ENCODE results near the gene PSMB8.
"Not testable (repeated sequence)": the region's sequence is repeated elsewhere in the genome, so short reads cannot be mapped to it uniquely, and the experiment has no call there.

The PSMB8 gene
- 73.9 to 132 (median 104) reads per million in 18 experiments for total RNA-seq

GRCh38 chr6:32843979-32844838 is at the start of gene PSMB8:
TSS of gene PSMB8 (minus strand) at chr6:32844047. CDS start at chr6:32843996, 51 bp downstream.
- DNase-seq, result peak; percentile 95 to 97

DNA sequence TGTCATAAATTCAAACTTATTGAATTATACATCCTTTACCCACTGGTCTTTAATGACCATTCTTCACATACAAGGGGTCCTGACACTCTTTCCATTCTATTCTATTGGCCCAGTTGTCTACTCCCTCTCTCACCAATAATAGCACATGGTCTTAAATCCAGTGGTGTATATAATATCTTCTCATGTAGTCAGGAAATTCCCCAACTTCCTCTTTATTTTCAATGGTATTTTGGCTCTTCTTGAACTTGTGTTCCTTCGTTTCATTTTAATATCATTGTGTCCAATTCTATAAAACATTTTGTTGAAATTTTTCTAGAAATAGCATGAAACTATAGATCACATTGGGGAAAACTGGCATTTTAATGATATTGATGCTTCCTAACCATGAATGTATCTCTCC is 47.0 kb upstream of the PSMB8 start:
- peak in 1 of 2 donors; percentile 15 for DNase-seq

DNA sequence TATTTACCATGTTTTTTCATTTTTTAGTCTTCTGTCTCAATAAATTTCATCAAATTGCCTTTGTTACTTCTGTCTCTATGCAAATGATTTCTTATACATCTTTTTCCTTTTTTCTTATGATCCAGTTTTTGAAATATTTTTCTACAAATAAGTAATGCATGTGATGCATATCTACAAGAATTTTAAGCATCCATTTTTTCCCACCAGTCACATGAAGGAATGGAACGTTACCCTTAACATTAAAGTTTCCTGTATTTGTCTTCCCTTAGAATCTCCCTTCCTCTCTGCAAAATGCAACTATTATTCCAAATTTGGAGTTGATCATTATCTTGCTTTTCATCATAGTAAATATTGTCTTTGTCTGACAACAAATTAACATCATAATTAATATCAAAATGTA is 45.7 kb upstream of the PSMB8 start:
- DNase-seq, result no peak

DNA sequence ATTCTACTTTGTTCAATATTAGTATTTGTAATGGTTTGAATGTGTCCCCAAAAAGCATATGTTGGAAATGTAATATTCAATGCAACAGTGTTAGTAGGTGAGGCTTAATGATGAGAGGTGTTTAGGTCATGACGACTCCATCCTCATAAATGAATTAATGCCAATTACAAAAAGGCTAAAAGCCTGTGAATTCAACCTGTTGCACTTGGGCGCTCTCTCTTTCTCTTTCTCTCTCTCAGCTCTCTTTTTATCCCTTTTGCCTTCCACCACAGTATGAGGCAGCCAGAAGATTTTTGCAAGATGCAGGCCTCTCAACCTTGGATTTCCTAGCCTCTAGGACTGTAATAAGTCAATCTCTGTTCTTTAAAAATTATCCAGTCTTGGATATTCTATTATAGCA is 44.7 kb upstream of the PSMB8 start:
- DNase-seq, result no peak

DNA sequence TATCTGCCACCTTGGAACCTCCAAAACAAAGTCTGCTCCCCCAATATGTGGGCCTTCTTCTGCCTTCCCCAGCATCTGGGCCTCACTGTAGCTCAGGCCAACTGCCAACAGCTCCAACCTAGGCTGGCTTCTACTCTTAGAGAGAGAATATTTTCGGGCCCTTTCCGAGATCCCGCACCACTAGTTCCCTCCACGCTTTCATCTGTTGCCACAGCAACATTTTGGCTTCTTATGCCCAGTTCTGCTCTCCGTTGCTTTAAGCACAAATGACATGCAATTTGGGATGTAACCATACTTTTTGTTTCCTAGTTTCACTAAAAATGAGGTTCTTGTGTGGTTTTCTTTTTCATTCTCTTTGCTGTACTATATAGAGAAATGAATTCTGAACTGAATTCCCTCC is 43.8 kb upstream of the PSMB8 start:
- no peak for DNase-seq

- DNase-seq, result no peak
Observed at GRCh38 chr6:32886681-32887383, 43.0 kb upstream of the PSMB8 start.

DNA sequence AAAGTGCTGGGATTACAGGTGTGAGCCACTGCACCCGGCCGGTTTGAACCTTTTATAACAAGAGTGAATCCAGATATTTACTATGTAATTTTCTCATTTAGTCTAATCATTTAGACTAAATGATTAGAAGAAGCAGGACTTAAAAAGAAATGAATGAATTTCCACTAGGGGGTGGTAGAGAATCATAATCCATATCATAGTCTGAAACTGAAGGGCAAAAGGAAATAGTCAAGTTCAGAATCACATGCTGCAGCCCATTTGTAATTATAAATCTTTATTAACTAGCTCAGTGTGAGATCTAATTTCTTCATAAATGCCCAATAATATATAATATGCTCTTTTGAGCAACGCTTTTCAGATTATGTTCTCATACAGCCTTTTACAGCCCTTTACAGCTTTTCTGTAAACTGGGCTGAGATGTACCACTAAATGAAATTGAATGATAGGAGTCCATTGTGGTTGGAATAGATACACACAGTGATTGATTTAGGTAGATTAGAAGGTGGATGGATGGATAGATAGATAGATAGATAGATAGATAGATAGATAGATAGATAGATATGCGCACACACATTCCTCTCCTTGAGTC is 41.9 kb upstream of the PSMB8 start:
- peak; percentile 46 to 92 for DNase-seq

- DNase-seq, result peak; percentile 65 to 75
Observed at GRCh38 chr6:32883789-32884188, 39.9 kb upstream of the PSMB8 start.

DNA sequence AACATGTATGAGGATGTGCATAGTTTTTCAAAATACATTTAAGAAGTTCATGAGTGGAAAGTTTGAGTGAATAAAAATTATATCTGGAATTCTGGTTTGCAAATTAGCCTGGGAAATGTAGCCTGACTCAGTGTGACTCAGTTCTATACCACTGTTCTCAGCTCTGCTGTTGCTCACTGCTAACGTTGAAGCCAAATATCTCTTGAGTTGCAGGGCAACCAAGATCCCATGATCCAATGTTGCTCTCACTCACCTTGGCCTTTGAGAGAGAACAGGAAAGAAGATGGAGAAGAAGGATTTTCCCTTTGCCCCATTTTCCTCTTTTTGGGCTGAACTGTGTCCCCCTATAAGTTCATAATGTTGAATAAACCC is 39.0 kb upstream of the PSMB8 start:
- no peak for DNase-seq

DNA sequence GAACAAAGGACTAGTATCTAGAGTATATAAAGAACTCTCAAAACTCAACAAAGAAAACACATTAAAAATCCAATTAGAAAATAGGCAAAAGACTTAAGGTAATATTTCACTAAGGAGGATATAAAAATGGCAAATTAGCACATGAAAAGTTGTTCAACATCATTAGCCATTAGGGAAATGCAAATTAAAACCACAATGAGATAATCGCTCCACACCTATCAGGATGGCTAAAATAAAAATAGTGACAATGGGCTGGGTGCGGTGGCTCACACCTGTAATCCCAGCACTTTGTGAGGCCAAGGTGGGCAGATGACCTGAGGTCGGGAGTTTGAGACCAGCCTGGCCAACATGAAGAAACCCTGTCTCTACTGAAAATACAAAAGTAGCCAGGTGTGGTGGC is 37.1 kb upstream of the PSMB8 start:
- DNase-seq, result not testable (repeated sequence)

- DNase-seq, result peak in 1 of 2 donors; percentile 42
Observed at GRCh38 chr6:32879691-32880090, 35.8 kb upstream of the PSMB8 start.

GRCh38 chr6:32876603-32877002 is 32.8 kb upstream of the PSMB8 start:
- no peak for DNase-seq

GRCh38 chr6:32873947-32874346 is 30.1 kb upstream of the PSMB8 start:
- not testable (repeated sequence) for DNase-seq

DNA sequence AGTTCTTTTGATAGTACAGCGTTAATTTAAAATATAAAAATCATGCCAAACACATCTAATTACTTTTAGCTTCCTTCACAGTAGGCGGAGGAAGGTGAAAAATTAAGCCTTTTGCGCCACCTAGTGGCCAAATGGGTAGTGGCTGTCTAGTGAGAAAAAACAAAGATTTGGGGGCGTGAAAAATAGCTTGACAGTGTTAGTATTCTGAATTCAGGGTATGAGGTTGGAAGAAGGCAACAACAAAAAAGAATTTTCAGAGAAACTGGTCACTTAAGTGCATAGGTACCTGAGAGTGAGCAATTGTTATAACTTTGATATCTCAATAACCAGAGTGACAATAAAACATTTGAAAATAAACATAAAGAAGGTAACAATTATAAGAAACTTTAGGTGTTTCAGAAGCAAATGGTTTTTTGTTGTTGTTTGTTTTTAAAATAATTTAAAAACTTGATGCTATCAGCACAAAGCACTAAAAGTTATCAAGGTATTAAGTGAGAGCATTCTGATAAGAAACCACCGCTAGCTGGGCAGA is 24.5 kb upstream of the PSMB8 start:
- peak; percentile 85 to 89 for DNase-seq

DNA sequence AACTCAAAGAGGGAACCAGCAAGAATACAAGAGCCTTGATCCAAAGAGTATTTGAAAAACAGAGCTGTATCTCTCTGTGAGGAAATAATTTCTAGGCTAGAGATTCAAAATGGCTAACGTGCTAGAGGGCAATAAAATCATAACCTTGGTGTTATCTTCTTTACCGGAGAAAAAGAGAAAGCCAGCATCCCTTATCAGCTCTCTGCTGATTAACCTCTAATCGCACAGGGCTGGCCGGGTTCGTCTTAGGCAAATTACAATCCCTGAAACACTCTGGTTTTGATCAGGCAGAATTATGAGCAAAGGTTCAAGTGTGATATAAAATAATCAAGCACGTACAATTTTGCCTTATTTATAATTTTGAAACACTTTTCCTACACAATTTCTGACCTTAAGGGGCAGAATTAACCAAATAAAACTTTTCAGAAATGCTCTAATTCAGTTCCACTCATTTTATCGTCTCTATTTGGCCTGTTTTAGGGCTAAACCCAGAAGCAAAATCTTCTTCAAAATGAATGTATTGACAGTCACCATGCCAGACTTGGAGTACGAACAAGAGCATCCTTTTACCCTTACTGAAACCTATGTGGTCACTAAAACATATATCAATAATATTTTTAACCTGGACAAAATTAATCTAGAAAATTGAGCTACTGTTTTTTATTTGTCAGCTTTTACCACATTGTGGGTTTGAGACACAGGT is 23.9 kb upstream of the PSMB8 start:
- no peak for DNase-seq

GRCh38 chr6:32867022-32867477 is 23.2 kb upstream of the PSMB8 start:
- peak; percentile 28 to 44 for DNase-seq

GRCh38 chr6:32865724-32866443 is 22.0 kb upstream of the PSMB8 start:
- no peak for DNase-seq

DNA sequence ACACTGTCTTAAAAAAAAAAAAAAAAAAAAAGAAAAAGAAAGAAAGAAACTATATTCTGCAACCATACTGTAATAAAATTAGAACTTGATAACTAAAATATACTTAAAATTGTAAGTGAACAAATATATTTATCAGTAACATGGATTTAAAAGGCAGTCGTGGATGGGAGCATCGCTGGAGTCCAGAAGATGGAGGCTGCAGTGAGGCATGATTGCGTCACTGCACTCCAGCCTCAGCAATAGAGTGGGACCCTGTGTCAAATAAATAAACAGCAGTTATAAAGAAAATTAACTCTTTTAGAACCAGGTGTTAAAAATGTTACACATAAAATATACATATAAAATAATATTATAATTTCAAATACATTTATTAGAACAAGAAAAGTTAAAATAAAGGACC is 18.9 kb upstream of the PSMB8 start:
- DNase-seq, result no peak

GRCh38 chr6:32860674-32861073 is 16.8 kb upstream of the PSMB8 start:
- no peak for DNase-seq

DNA sequence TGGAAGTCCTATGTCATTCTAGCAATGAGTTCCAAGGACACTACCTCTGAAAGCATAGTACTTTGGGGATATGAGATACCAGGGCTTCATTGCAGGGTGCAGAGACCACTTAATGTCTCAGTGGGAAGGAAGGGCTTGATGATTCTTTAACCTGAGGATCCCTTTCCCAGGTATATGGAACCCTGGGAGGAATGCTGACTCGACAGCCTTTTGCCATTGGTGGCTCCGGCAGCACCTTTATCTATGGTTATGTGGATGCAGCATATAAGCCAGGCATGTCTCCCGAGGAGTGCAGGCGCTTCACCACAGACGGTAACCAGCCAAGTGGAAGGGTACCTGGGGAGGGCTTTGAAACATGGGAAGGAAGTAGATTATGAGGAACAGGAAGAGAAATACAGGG is 14.3 kb upstream of the PSMB8 start:
- DNase-seq, result no peak

DNA sequence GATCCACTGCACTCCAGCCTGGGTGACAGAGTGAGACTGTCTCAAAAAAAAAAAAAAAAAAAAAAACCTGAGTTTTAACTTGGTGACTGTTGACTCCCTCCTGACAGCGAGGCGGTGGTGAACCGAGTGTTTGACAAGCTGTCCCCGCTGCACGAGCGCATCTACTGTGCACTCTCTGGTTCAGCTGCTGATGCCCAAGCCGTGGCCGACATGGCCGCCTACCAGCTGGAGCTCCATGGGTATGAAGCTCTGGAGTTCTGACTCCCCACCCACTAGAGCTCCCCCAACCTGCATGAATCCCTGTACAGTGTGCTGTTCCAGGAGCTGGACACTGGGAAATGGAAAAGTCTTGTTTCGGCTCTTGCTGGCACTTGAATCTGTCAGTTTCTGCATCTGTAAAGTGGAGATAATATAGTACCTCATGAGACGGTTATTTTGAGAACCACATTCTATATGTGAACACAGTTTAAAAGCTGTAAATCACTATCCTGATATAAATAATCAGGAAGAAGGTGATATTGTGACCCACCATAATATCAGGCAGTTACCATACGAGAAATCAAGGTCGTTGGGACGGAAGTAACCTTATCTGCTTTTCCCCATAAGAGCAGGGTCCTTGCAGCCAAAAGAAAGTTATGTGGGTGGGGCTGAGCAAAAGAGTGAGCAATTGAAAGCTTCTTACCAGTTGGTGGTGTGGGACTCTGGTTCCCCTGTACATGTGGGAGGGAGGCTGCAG is 13.5 kb upstream of the PSMB8 start:
- DNase-seq, result no peak
